Ishikawa (cell line): ENCODE data around the gene RCOR3.
A peak's percentile ranks its signal among the peaks of the same experiment; 100 is the strongest.

Experiments used
- CEBPB ChIP-seq: IDR thresholded peaks from 2 replicates; pipeline ENCODE4 v1.6.1; 2012
- CREB1 ChIP-seq: IDR thresholded peaks from 2 replicates; pipeline ENCODE4 v1.6.1; 2012; ENCODE audit warnings: low read depth
- EGR1 ChIP-seq: IDR thresholded peaks from 2 replicates; pipeline ENCODE4 v1.6.1; 2012
- EP300 ChIP-seq: IDR thresholded peaks from 2 replicates; pipeline ENCODE4 v1.6.1; 2012; ENCODE audit warnings: borderline replicate concordance
- FOXM1 ChIP-seq: IDR thresholded peaks from 2 replicates; pipeline ENCODE4 v1.6.1; 2012; ENCODE audit warnings: low read depth, borderline replicate concordance
- MAX ChIP-seq: IDR thresholded peaks from 2 replicates; pipeline ENCODE4 v1.6.1; 2012
- NFIC ChIP-seq: IDR thresholded peaks from 2 replicates; pipeline ENCODE4 v1.6.1; 2012
- RAD21 ChIP-seq: IDR thresholded peaks from 2 replicates; pipeline ENCODE4 v1.6.1; 2012; ENCODE audit warnings: low read depth
- REST ChIP-seq: IDR thresholded peaks from 2 replicates; pipeline ENCODE4 v1.6.1; 2012; ENCODE audit warnings: low read depth, mild to moderate bottlenecking
- TAF1 ChIP-seq: IDR thresholded peaks from 2 replicates; pipeline ENCODE4 v1.6.1; 2012; ENCODE audit warnings: low read depth, mild to moderate bottlenecking
- TCF12 ChIP-seq: IDR thresholded peaks from 2 replicates; pipeline ENCODE4 v1.6.1; 2012; ENCODE audit warnings: low read depth
- TEAD4 ChIP-seq: IDR thresholded peaks from 2 replicates; pipeline ENCODE4 v1.6.1; 2012
- USF1 ChIP-seq: IDR thresholded peaks from 2 replicates; pipeline ENCODE4 v1.6.1; 2012
- YY1 ChIP-seq: IDR thresholded peaks from 2 replicates; pipeline ENCODE4 v1.6.1; 2012; ENCODE audit warnings: low read depth
- ZBTB7A ChIP-seq: IDR thresholded peaks from 2 replicates; pipeline ENCODE4 v1.6.1; 2012; ENCODE audit warnings: low read depth

Gene RCOR3

GRCh38 chr1:211344152-211344618 lies 85.0 kb downstream of the RCOR3 start:
- TF ChIP-seq FOXM1 (no peak), ZBTB7A (no peak), CREB1 (no peak), NFIC (no peak), RAD21 (no peak), TAF1 (no peak), MAX (no peak), REST (no peak), CEBPB (no peak), USF1 (no peak), TEAD4 (no peak), EGR1 (no peak), TCF12 (no peak), YY1 (no peak), EP300 (no peak)

- TF ChIP-seq USF1, result no peak
- no peak for TF ChIP-seq ZBTB7A
- no peak for TF ChIP-seq RAD21
- no peak for TF ChIP-seq EGR1
- TF ChIP-seq TEAD4, result no peak
- no peak for TF ChIP-seq CREB1
- peak; percentile 60 for TF ChIP-seq MAX
These were observed 86.6 kb downstream of the RCOR3 start for GRCh38 chr1:211345719-211346118.

GRCh38 chr1:211347077-211347844 lies 88.1 kb downstream of the RCOR3 start:
- TF ChIP-seq FOXM1 (no peak), NFIC (no peak), CEBPB (no peak), MAX (no peak), YY1 (no peak), TEAD4 (no peak), RAD21 (no peak), USF1 (no peak), ZBTB7A (no peak), REST (no peak), EP300 (no peak), CREB1 (no peak)

GRCh38 chr1:211348547-211348946 lies 89.4 kb downstream of the RCOR3 start:
- TF ChIP-seq REST (no peak), FOXM1 (no peak), RAD21 (no peak), TAF1 (no peak)
